ENCODE results near the gene EXOC3L4.

EXOC3L4 gene

GRCh38 chr14:103142026-103142425, 47.5 kb downstream of the EXOC3L4 start:
- H2BK15ac ChIP-seq (replicated peaks; ENCODE audit: low read depth): no peak overlapping the region
- no peak overlapping the region for H3K4me3 ChIP-seq (ENCODE audit: low read length)
- H3K56ac ChIP-seq (ENCODE audit: low read length): no peak overlapping the region
- H4K5ac ChIP-seq (ENCODE audit: low read length): no peak overlapping the region
- no peak overlapping the region for H3K18ac ChIP-seq (ENCODE audit: low read length)
- no peak overlapping the region for H2BK5ac ChIP-seq (ENCODE audit: low read length)
- H4K8ac ChIP-seq (ENCODE audit: low read depth, low read length): no peak overlapping the region
- H3K27ac ChIP-seq (ENCODE audit: low read depth, low read length): no peak overlapping the region
- no CpG with 5 or more reads among the region's 4 CpGs for WGBS (ENCODE audit: extremely low coverage, insufficient coverage, low lambda C conversion rate)
- no peak overlapping the region for H3K23ac ChIP-seq (ENCODE audit: low read length)
- no peaks in the 10 kb centered on the region for H3K79me2 ChIP-seq (ENCODE audit: control insufficient read depth, insufficient read depth, low read length)
- DNase-seq: no peak
- H3K27me3 ChIP-seq (ENCODE audit: insufficient read depth, low read length, poor library complexity): no peaks in the 10 kb centered on the region
- no peak overlapping the region for H2BK120ac ChIP-seq (ENCODE audit: low read depth, low read length)
- H3K9ac ChIP-seq (ENCODE audit: low read length): no peak overlapping the region
- H3K4ac ChIP-seq (ENCODE audit: low read depth, low read length): no peak overlapping the region
- H2AK5ac ChIP-seq (ENCODE audit: low read length): no peak overlapping the region
- no peak overlapping the region for H3K4me2 ChIP-seq (ENCODE audit: low read length)
- H3K4me1 ChIP-seq (ENCODE audit: control insufficient read depth, low read depth, low read length): no peaks in the 10 kb centered on the region
- no peaks in the 10 kb centered on the region for H3K36me3 ChIP-seq (ENCODE audit: control insufficient read depth, insufficient read depth, low read length)
- no peaks in the 10 kb centered on the region for H3K79me1 ChIP-seq (ENCODE audit: low read length)

- no CpG with 5 or more reads among the region's 5 CpGs for WGBS (ENCODE audit: extremely low coverage, insufficient coverage, low lambda C conversion rate)
- no peaks in the 10 kb centered on the region for H3K27me3 ChIP-seq (ENCODE audit: insufficient read depth, low read length, poor library complexity)
Measured at GRCh38 chr14:103142721-103143302, 48.3 kb downstream of the EXOC3L4 start.

GRCh38 chr14:103143506-103143905, 49.0 kb downstream of the EXOC3L4 start:
- no peak overlapping the region for H3K27ac ChIP-seq (ENCODE audit: low read depth, low read length)
- no peak overlapping the region for H2BK5ac ChIP-seq (ENCODE audit: low read length)
- H3K4me2 ChIP-seq (ENCODE audit: low read length): no peak overlapping the region
- H3K9ac ChIP-seq (ENCODE audit: low read length): no peak overlapping the region
- no peak overlapping the region for H4K8ac ChIP-seq (ENCODE audit: low read depth, low read length)
- WGBS (ENCODE audit: extremely low coverage, insufficient coverage, low lambda C conversion rate): no CpG with 5 or more reads among the region's 6 CpGs
- no peak overlapping the region for H3K4ac ChIP-seq (ENCODE audit: low read depth, low read length)
- no peak overlapping the region for H3K4me3 ChIP-seq (ENCODE audit: low read length)
- no peaks in the 10 kb centered on the region for H3K79me2 ChIP-seq (ENCODE audit: control insufficient read depth, insufficient read depth, low read length)
- no peak for DNase-seq
- no peaks in the 10 kb centered on the region for H3K4me1 ChIP-seq (ENCODE audit: control insufficient read depth, low read depth, low read length)
- H3K36me3 ChIP-seq (ENCODE audit: control insufficient read depth, insufficient read depth, low read length): no peaks in the 10 kb centered on the region
- H4K5ac ChIP-seq (ENCODE audit: low read length): no peak overlapping the region
- H2AK5ac ChIP-seq (ENCODE audit: low read length): no peak overlapping the region
- H3K79me1 ChIP-seq (ENCODE audit: low read length): no peaks in the 10 kb centered on the region
- H3K23ac ChIP-seq (ENCODE audit: low read length): no peak overlapping the region
- H2BK15ac ChIP-seq (replicated peaks; ENCODE audit: low read depth): no peak overlapping the region
- H2BK120ac ChIP-seq (ENCODE audit: low read depth, low read length): no peak overlapping the region
- H3K56ac ChIP-seq (ENCODE audit: low read length): no peak overlapping the region
- no peak overlapping the region for H3K18ac ChIP-seq (ENCODE audit: low read length)
- H3K27me3 ChIP-seq (ENCODE audit: insufficient read depth, low read length, poor library complexity): no peaks in the 10 kb centered on the region

More at GRCh38 chr14:103142721-103143302, 48.3 kb downstream of the EXOC3L4 start:
- Histone ChIP-seq H4K5ac (ENCODE audit: low read length) (no peak overlapping the region), H3K9ac (ENCODE audit: low read length) (no peak overlapping the region), H2BK5ac (ENCODE audit: low read length) (no peak overlapping the region), H3K56ac (ENCODE audit: low read length) (no peak overlapping the region), H3K4me2 (ENCODE audit: low read length) (no peak overlapping the region), H3K36me3 (ENCODE audit: control insufficient read depth, insufficient read depth, low read length) (no peaks in the 10 kb centered on the region), H3K27ac (ENCODE audit: low read depth, low read length) (no peak overlapping the region), H3K4me1 (ENCODE audit: control insufficient read depth, low read depth, low read length) (no peaks in the 10 kb centered on the region), H3K79me1 (ENCODE audit: low read length) (no peaks in the 10 kb centered on the region), H2BK15ac (replicated peaks; ENCODE audit: low read depth) (no peak overlapping the region), H3K23ac (ENCODE audit: low read length) (no peak overlapping the region), H2AK5ac (ENCODE audit: low read length) (no peak overlapping the region), H3K4me3 (ENCODE audit: low read length) (no peak overlapping the region), H2BK120ac (ENCODE audit: low read depth, low read length) (no peak overlapping the region), H3K4ac (ENCODE audit: low read depth, low read length) (no peak overlapping the region), H3K18ac (ENCODE audit: low read length) (no peak overlapping the region), H4K8ac (ENCODE audit: low read depth, low read length) (no peak overlapping the region), H3K79me2 (ENCODE audit: control insufficient read depth, insufficient read depth, low read length) (no peaks in the 10 kb centered on the region)
- no peak for DNase-seq

- no peak overlapping the region for H3K4me2 ChIP-seq (ENCODE audit: low read length)
- H3K79me2 ChIP-seq (ENCODE audit: control insufficient read depth, insufficient read depth, low read length): no peaks in the 10 kb centered on the region
- H4K8ac ChIP-seq (ENCODE audit: low read depth, low read length): no peak overlapping the region
- no peak overlapping the region for H2BK5ac ChIP-seq (ENCODE audit: low read length)
- H3K56ac ChIP-seq (ENCODE audit: low read length): no peak overlapping the region
- H3K79me1 ChIP-seq (ENCODE audit: low read length): no peaks in the 10 kb centered on the region
- H2BK120ac ChIP-seq (ENCODE audit: low read depth, low read length): no peak overlapping the region
- no peak overlapping the region for H4K5ac ChIP-seq (ENCODE audit: low read length)
- no peaks in the 10 kb centered on the region for H3K36me3 ChIP-seq (ENCODE audit: control insufficient read depth, insufficient read depth, low read length)
- DNase-seq: no peak
- no peaks in the 10 kb centered on the region for H3K27me3 ChIP-seq (ENCODE audit: insufficient read depth, low read length, poor library complexity)
- no peak overlapping the region for H3K4me3 ChIP-seq (ENCODE audit: low read length)
- H3K27ac ChIP-seq (ENCODE audit: low read depth, low read length): no peak overlapping the region
- H3K4ac ChIP-seq (ENCODE audit: low read depth, low read length): no peak overlapping the region
- no peak overlapping the region for H2BK15ac ChIP-seq (replicated peaks; ENCODE audit: low read depth)
- H3K4me1 ChIP-seq (ENCODE audit: control insufficient read depth, low read depth, low read length): no peaks in the 10 kb centered on the region
- H3K23ac ChIP-seq (ENCODE audit: low read length): no peak overlapping the region
- H3K9ac ChIP-seq (ENCODE audit: low read length): no peak overlapping the region
- H2AK5ac ChIP-seq (ENCODE audit: low read length): no peak overlapping the region
- no peak overlapping the region for H3K18ac ChIP-seq (ENCODE audit: low read length)
- WGBS (ENCODE audit: extremely low coverage, insufficient coverage, low lambda C conversion rate): no CpG with 5 or more reads among the region's 4 CpGs
Measured at GRCh38 chr14:103144085-103144484, 49.6 kb downstream of the EXOC3L4 start.

GRCh38 chr14:103146141-103146709, 51.7 kb downstream of the EXOC3L4 start:
- Histone ChIP-seq H4K8ac (ENCODE audit: low read depth, low read length) (no peak overlapping the region), H2BK15ac (replicated peaks; ENCODE audit: low read depth) (no peak overlapping the region), H3K4me2 (ENCODE audit: low read length) (no peak overlapping the region), H2BK120ac (ENCODE audit: low read depth, low read length) (no peak overlapping the region), H3K9ac (ENCODE audit: low read length) (no peak overlapping the region), H3K27me3 (ENCODE audit: insufficient read depth, low read length, poor library complexity) (no peaks in the 10 kb centered on the region), H3K56ac (ENCODE audit: low read length) (no peak overlapping the region), H3K79me2 (ENCODE audit: control insufficient read depth, insufficient read depth, low read length) (no peaks in the 10 kb centered on the region), H3K4me3 (ENCODE audit: low read length) (no peak overlapping the region), H4K5ac (ENCODE audit: low read length) (no peak overlapping the region), H3K27ac (ENCODE audit: low read depth, low read length) (no peak overlapping the region), H2BK5ac (ENCODE audit: low read length) (no peak overlapping the region), H3K23ac (ENCODE audit: low read length) (no peak overlapping the region), H3K79me1 (ENCODE audit: low read length) (no peaks in the 10 kb centered on the region), H3K4me1 (ENCODE audit: control insufficient read depth, low read depth, low read length) (no peaks in the 10 kb centered on the region), H3K36me3 (ENCODE audit: control insufficient read depth, insufficient read depth, low read length) (no peaks in the 10 kb centered on the region), H3K18ac (ENCODE audit: low read length) (no peak overlapping the region), H3K4ac (ENCODE audit: low read depth, low read length) (no peak overlapping the region), H2AK5ac (ENCODE audit: low read length) (no peak overlapping the region)
- no CpG with 5 or more reads among the region's 19 CpGs for WGBS (ENCODE audit: extremely low coverage, insufficient coverage, low lambda C conversion rate)
- DNase-seq: no peak
